Stimulated activated naive CD8-positive, alpha-beta T cell treated with anti-CD3 and anti-CD28 coated beads, Interleukin-15, Interleukin-2, amounts not matched to agents 100 ng/mL and 50 ng/mL, for 24 hours (primary cell): Measurements from ENCODE around the gene TUBE1.
"Not testable (repeated sequence)": the region's sequence is repeated elsewhere in the genome, so short reads cannot be mapped to it uniquely, and the experiment has no call there.

Experiments
- H3K27ac Mint-ChIP-seq: one replicate; pipeline ENCODE4 v1.8.0; 2021; ENCODE audit warnings: mild to moderate bottlenecking, mixed read lengths
- H3K27me3 Mint-ChIP-seq: one replicate; pipeline ENCODE4 v1.8.0; 2021; ENCODE audit warnings: mixed read lengths
- H3K36me3 Mint-ChIP-seq: one replicate; pipeline ENCODE4 v1.8.0; 2021; ENCODE audit warnings: low read depth, mixed read lengths
- H3K4me1 Mint-ChIP-seq: one replicate; pipeline ENCODE4 v1.8.0; 2021; ENCODE audit warnings: low read depth, mixed read lengths
- H3K4me3 Mint-ChIP-seq: one replicate; pipeline ENCODE4 v1.8.0; 2021; ENCODE audit warnings: mild to moderate bottlenecking, mixed read lengths
- H3K9me3 Mint-ChIP-seq: one replicate; pipeline ENCODE4 v1.8.0; 2021; ENCODE audit warnings: mixed read lengths

TUBE1 gene

GRCh38 chr6:112096901-112097300 is 9.6 kb upstream of the TUBE1 start:
- Mint-ChIP-seq H3K27me3 (no peaks in the 10 kb centered on the region), H3K27ac (no peak overlapping the region), H3K9me3 (no peaks in the 10 kb centered on the region), H3K4me3 (no peak overlapping the region), H3K36me3 (peaks cover 5% of the 10 kb centered on the region), H3K4me1 (no peaks in the 10 kb centered on the region)

DNA sequence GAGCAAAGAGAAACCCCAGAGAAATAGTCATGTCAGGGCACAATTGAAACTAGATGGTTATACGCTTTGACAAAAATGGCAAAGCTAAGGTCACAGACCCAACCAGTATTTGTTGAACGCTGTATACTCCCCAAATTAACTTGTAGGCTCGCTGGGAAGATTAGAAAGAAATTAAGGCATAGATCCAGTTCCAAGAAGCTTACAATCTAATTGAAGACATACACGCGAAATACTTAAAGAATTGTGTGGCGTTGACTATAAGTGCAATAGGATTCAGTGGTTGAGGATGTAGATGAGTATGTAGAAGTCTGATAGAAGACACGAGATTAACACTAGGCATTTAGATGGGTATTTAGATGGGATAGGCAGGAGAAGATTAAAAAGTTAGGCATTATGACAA is 634 bp upstream of the TUBE1 start:
- Mint-ChIP-seq H3K36me3 (peaks cover 21% of the 10 kb centered on the region), H3K4me1 (peaks cover 10% of the 10 kb centered on the region), H3K4me3 (no peak overlapping the region), H3K27me3 (peaks cover 16% of the 10 kb centered on the region), H3K27ac (no peak overlapping the region), H3K9me3 (no peaks in the 10 kb centered on the region)

- H3K4me1 Mint-ChIP-seq, result peaks cover 10% of the 10 kb centered on the region
- H3K36me3 Mint-ChIP-seq, result peaks cover 30% of the 10 kb centered on the region
- no peaks in the 10 kb centered on the region for H3K9me3 Mint-ChIP-seq
- H3K27me3 Mint-ChIP-seq, result peaks cover 16% of the 10 kb centered on the region
- no peak overlapping the region for H3K4me3 Mint-ChIP-seq
- no peak overlapping the region for H3K27ac Mint-ChIP-seq
Measured at GRCh38 chr6:112086744-112087135, 542 bp downstream of the TUBE1 start.

DNA sequence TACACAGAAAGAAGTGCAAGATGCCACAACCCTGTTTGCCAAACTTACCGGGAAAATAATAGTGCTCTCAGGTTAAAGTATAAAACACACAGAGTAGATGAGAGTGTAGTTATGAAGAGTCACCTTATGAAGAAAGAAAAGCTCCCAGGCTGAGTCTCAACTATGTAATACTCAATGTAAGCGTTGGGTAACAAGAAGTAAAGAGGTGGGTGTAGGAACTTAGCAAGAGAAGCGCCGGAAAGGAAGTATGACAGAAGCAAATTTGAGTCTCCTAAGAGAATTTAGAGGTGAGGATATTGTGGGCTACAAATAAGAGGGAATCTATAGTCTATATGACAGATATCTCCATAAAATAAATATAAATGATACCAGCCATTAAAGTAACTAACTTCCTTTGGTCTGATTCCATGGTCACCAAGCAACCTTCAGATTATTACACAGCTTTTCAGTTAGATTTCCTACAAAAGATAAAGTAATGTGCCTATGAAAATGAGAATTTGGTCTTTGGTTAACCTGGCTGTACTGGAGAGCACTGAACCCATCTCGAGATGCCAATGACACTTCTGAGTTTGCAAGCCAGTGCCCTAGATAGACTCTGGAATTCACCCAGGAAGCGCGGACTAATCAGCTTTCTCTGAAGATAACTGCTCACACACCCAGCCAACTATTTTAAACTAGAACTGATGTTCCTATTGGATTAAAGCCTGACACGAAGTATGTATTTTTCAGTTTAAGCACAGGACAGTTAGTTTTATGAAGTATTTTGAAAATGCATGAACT is 1.8 kb downstream of the TUBE1 start:
- Mint-ChIP-seq H3K36me3 (peaks cover 30% of the 10 kb centered on the region), H3K4me1 (peaks cover 10% of the 10 kb centered on the region), H3K9me3 (no peaks in the 10 kb centered on the region), H3K27me3 (peaks cover 11% of the 10 kb centered on the region), H3K4me3 (peak overlapping the region; percentile 65), H3K27ac (no peak overlapping the region)

- Mint-ChIP-seq H3K4me1 (peaks cover 10% of the 10 kb centered on the region), H3K36me3 (peaks cover 58% of the 10 kb centered on the region), H3K9me3 (no peaks in the 10 kb centered on the region), H3K4me3 (no peak overlapping the region), H3K27me3 (no peaks in the 10 kb centered on the region), H3K27ac (no peak overlapping the region)
Measured at GRCh38 chr6:112081569-112081968, 5.7 kb downstream of the TUBE1 start.

GRCh38 chr6:112066606-112067005 is 20.7 kb downstream of the TUBE1 start:
- Mint-ChIP-seq H3K4me3 (no peak overlapping the region), H3K9me3 (no peaks in the 10 kb centered on the region), H3K27me3 (no peaks in the 10 kb centered on the region), H3K27ac (no peak overlapping the region), H3K36me3 (peaks cover 23% of the 10 kb centered on the region), H3K4me1 (no peaks in the 10 kb centered on the region)

GRCh38 chr6:112065426-112065986 is 21.8 kb downstream of the TUBE1 start:
- Mint-ChIP-seq H3K4me3 (no peak overlapping the region), H3K9me3 (no peaks in the 10 kb centered on the region), H3K27ac (no peak overlapping the region), H3K27me3 (no peaks in the 10 kb centered on the region), H3K36me3 (peaks cover 16% of the 10 kb centered on the region), H3K4me1 (no peaks in the 10 kb centered on the region)

GRCh38 chr6:112062966-112063365 is 24.3 kb downstream of the TUBE1 start:
- no peak overlapping the region for H3K4me3 Mint-ChIP-seq
- no peaks in the 10 kb centered on the region for H3K4me1 Mint-ChIP-seq
- H3K36me3 Mint-ChIP-seq, result peaks cover 4% of the 10 kb centered on the region
- no peak overlapping the region for H3K27ac Mint-ChIP-seq
- no peaks in the 10 kb centered on the region for H3K27me3 Mint-ChIP-seq
- H3K9me3 Mint-ChIP-seq, result no peaks in the 10 kb centered on the region

DNA sequence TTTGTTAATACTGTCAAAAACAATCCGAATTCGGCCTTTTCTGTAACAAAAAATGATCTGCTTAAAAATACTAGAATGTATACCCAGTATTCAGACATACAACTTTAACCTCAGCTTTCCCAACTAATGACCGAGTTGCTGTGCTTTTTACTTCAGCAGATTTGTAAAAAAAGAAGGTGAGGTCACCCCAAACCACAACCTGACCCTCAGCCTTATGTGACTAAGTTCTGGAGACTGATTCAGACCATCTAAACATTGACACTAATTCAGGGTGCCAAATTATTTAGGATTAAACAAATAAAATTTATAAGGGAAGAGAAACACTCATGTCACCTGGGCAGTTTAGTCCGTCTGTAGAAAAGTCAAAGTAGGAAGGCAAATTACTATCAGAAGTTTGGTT is 25.7 kb downstream of the TUBE1 start:
- Mint-ChIP-seq H3K4me1 (no peaks in the 10 kb centered on the region), H3K9me3 (no peaks in the 10 kb centered on the region), H3K27ac (no peak overlapping the region), H3K36me3 (no peaks in the 10 kb centered on the region), H3K4me3 (no peak overlapping the region), H3K27me3 (no peaks in the 10 kb centered on the region)

- no peak overlapping the region for H3K27ac Mint-ChIP-seq
- no peak overlapping the region for H3K4me3 Mint-ChIP-seq
- no peaks in the 10 kb centered on the region for H3K4me1 Mint-ChIP-seq
- H3K36me3 Mint-ChIP-seq, result no peaks in the 10 kb centered on the region
- no peaks in the 10 kb centered on the region for H3K27me3 Mint-ChIP-seq
- no peaks in the 10 kb centered on the region for H3K9me3 Mint-ChIP-seq
Measured at GRCh38 chr6:112058243-112059032, 28.8 kb downstream of the TUBE1 start.

- no peak overlapping the region for H3K4me3 Mint-ChIP-seq
- H3K36me3 Mint-ChIP-seq, result no peaks in the 10 kb centered on the region
- no peaks in the 10 kb centered on the region for H3K9me3 Mint-ChIP-seq
- no peaks in the 10 kb centered on the region for H3K27me3 Mint-ChIP-seq
- H3K27ac Mint-ChIP-seq, result no peak overlapping the region
- no peaks in the 10 kb centered on the region for H3K4me1 Mint-ChIP-seq
Measured at GRCh38 chr6:112054555-112055190, 32.6 kb downstream of the TUBE1 start.

GRCh38 chr6:112054001-112054400 is 33.3 kb downstream of the TUBE1 start, which contains the start of gene CCN6:
CCN6 (plus strand) TSS chr6:112054104; CDS start chr6:112054358, 254 bp downstream.
- Mint-ChIP-seq H3K27ac (no peak within 1 kb of the TSS), H3K36me3 (no peaks in the 10 kb centered on the region), H3K4me1 (no peaks in the 10 kb centered on the region), H3K4me3 (no peak within 1 kb of the TSS), H3K27me3 (no peaks in the 10 kb centered on the region), H3K9me3 (no peaks in the 10 kb centered on the region)

- not testable (repeated sequence) for H3K4me3 Mint-ChIP-seq, H3K4me1 Mint-ChIP-seq, H3K36me3 Mint-ChIP-seq, H3K27ac Mint-ChIP-seq, H3K27me3 Mint-ChIP-seq, H3K9me3 Mint-ChIP-seq
Measured at GRCh38 chr6:112051251-112051740, 36.0 kb downstream of the TUBE1 start.

DNA sequence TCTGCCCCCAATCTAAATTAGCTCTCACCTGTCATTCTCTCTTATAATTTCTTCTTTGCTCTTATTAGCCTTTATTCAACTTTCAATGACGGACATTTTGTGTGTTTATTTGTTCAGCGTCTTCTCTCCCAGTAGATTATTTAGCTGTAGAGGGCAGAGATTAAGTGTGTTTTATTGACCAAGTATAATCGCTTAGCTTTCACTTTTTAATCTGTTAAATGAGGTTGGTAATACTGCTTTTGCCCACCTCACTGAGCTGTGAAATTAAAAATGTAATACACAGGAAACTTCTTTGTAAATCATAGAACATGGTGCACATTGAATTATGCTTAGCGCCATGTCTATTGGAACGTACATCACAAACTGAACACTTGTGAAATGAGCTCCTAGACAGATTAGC is 36.9 kb downstream of the TUBE1 start:
- H3K4me3 Mint-ChIP-seq, result no peak overlapping the region
- no peaks in the 10 kb centered on the region for H3K9me3 Mint-ChIP-seq
- no peaks in the 10 kb centered on the region for H3K36me3 Mint-ChIP-seq
- H3K4me1 Mint-ChIP-seq, result peaks cover under 1% of the 10 kb centered on the region
- H3K27me3 Mint-ChIP-seq, result no peaks in the 10 kb centered on the region
- no peak overlapping the region for H3K27ac Mint-ChIP-seq

GRCh38 chr6:112049996-112050395 is 37.3 kb downstream of the TUBE1 start:
- Mint-ChIP-seq H3K4me1 (peaks cover 5% of the 10 kb centered on the region), H3K9me3 (no peaks in the 10 kb centered on the region), H3K27me3 (no peaks in the 10 kb centered on the region), H3K36me3 (no peaks in the 10 kb centered on the region), H3K4me3 (no peak overlapping the region), H3K27ac (no peak overlapping the region)
